Measurements from ENCODE around the gene TSHZ1. TPM values are rescaled to one million over a fixed set of nuclear protein-coding genes. Genes with fewer than 3 reads are reported as not detected.

The TSHZ1 gene
- total and polyA plus RNA-seq, 2 experiments from 2014 or later, result 0.23 to 0.38 TPM

GRCh38 chr18:75208836-75209128 is 1.8 kb upstream of the TSHZ1 start:
- H3K4me2 ChIP-seq, result peak overlapping the region; percentile 98
- H3K4me1 ChIP-seq (ENCODE audit: insufficient read depth), result peaks cover 45% of the 10 kb centered on the region
- Mint-ChIP-seq H3K4me3 (peak overlapping the region; percentile 79; the same call in 2 of the 3 replicates), H3K27ac (no peak overlapping the region), H3K4me1 (peaks cover 49% of the 10 kb centered on the region), H3K27me3 (ENCODE audit: insufficient read depth, low read depth, poor library complexity) (peaks cover 77% of the 10 kb centered on the region), H3K9me3 (peaks cover 3% of the 10 kb centered on the region; the same call in 1 of the 3 replicates), H3K36me3 (ENCODE audit: low read depth) (no peaks in the 10 kb centered on the region; the same call in 2 of the 3 replicates)
- no peaks in the 10 kb centered on the region for H3K36me3 ChIP-seq (ENCODE audit: insufficient read depth)
- peak overlapping the region; percentile 56; the same call in 1 of the 2 replicates for H2AFZ ChIP-seq
- peaks cover 7% of the 10 kb centered on the region for H4K20me1 ChIP-seq (replicated peaks; ENCODE audit: insufficient read depth)
- ATAC-seq (peak; percentile 25), DNase-seq (ENCODE audit: low spot score) (no peak)
- no peak overlapping the region for H3K27ac ChIP-seq (ENCODE audit: low read depth)
- no peaks in the 10 kb centered on the region for H3K79me2 ChIP-seq (replicated peaks; ENCODE audit: insufficient read depth)
- TF ChIP-seq POLR2AphosphoS5 (IDR thresholded peaks at IDR 0.05; ENCODE audit: low read depth), result no peak
- TF ChIP-seq REST (IDR thresholded peaks at IDR 0.05; ENCODE audit: unreplicated experiment), result no peak
- TF ChIP-seq EZH2 (IDR thresholded peaks at IDR 0.05; ENCODE audit: low read depth, unreplicated experiment), result no peak
- TF ChIP-seq EZH2phosphoT487 (IDR thresholded peaks at IDR 0.05; ENCODE audit: unreplicated experiment), result no peak
- TF ChIP-seq CREB1 (CRISPR knock-in tag; IDR thresholded peaks at IDR 0.05; ENCODE audit: low read depth), result no peak
- TF ChIP-seq ETS1 (IDR thresholded peaks at IDR 0.05), result no peak
- no peak for TF ChIP-seq JUNB (IDR thresholded peaks at IDR 0.05; ENCODE audit: unreplicated experiment)
- TF ChIP-seq ZNF331 (CRISPR knock-in tag; IDR thresholded peaks at IDR 0.05; ENCODE audit: low read depth), result no peak
- no peak for TF ChIP-seq STAT1 (IDR thresholded peaks at IDR 0.05; ENCODE audit: unreplicated experiment)
- no peak for TF ChIP-seq CTCF (conservative IDR thresholded peaks at IDR 0.05; ENCODE audit: low read depth in 2 of 2)
- TF ChIP-seq ZNF114 (CRISPR knock-in tag; IDR thresholded peaks at IDR 0.05), result no peak
- no peak for TF ChIP-seq NANOG (IDR thresholded peaks at IDR 0.05; ENCODE audit: borderline replicate concordance)
- no peak for TF ChIP-seq ZNF462 (CRISPR knock-in tag; IDR thresholded peaks at IDR 0.05)
- H3F3A ChIP-seq (replicated peaks; ENCODE audit: low read depth), result peaks cover 9% of the 10 kb centered on the region; the same call in 1 of the 2 replicates
- H3K9me2 ChIP-seq (ENCODE audit: insufficient read depth), result no peaks in the 10 kb centered on the region
- H3K4me3 ChIP-seq, result peak overlapping the region; percentile 83
- peaks cover 89% of the 10 kb centered on the region for H3K27me3 ChIP-seq (ENCODE audit: insufficient read depth)

Data from GM23338 (cell line).